Psoas muscle (tissue), 8 donors: Measurements from ENCODE around the gene SCRT2. TPM values are rescaled to one million over a fixed set of nuclear protein-coding genes. Genes with fewer than 3 reads are reported as not detected.

Source experiments
- ATAC-seq, 4 donors: fragments of 200-7000 bp; cut with Tn5 transposase; one replicate each; pipeline ENCODE4 v1.9.1; 2020; ENCODE audit warnings: moderate library complexity in 3 of 4, mild to moderate bottlenecking in 2 of 4
- DNase-seq, 2 donors: peaks; one replicate each; pipeline ENCODE4 v3.0.0-alpha.2; 2020
- H3K27ac ChIP-seq: fragments of 200-600 bp; one replicate; pipeline ENCODE4 v1.8.0; 2022
- H3K27me3 ChIP-seq, 3 donors: fragments of 200-600 bp in 1 of 3; one replicate each; pipeline versions ENCODE4 v1.6.1 to v1.8.0; 2013 to 2022; ENCODE audit warnings: low read length in 2 of 3, mild to moderate bottlenecking in 2 of 3, moderate library complexity in 1 of 3; ENCODE audit not compliant: insufficient read depth in 3 of 3
- H3K36me3 ChIP-seq, 2 donors: fragments of 200-600 bp in 1 of 2; one replicate each; pipeline versions ENCODE4 v1.6.1 to v1.8.0; 2013 to 2022; ENCODE audit warnings: low read depth in 1 of 2, mild to moderate bottlenecking in 1 of 2, moderate library complexity in 1 of 2; ENCODE audit not compliant: insufficient read depth in 1 of 2
- H3K4me1 ChIP-seq: fragments of 200-600 bp; one replicate; pipeline ENCODE4 v1.8.0; 2022
- H3K4me3 ChIP-seq: fragments of 200-600 bp; one replicate; pipeline ENCODE4 v1.8.0; 2022; ENCODE audit warnings: mild to moderate bottlenecking
- H3K9me3 ChIP-seq: fragments of 200-600 bp; one replicate; pipeline ENCODE4 v1.8.0; 2022
- WGBS, 3 donors: extraction: QIAGEN DNeasy Blood & Tissue Kit; methylation state at CpG; one replicate each; pipeline versions ENCODE4 v1.1.6 to v1.1.7; 2013; 5-methylcytosine and 5-hydroxymethylcytosine counted together
- intact Hi-C, 2 donors: fragments of 100-400 bp; cut with DNase I; formaldehyde crosslinking; loops; one replicate each; pipeline versions ENCODE4 v1.11.0 to v1.14.2; 2022
- polyA plus RNA-seq, 3 donors: library from polyadenylated mRNA; stranded (reverse); fragments of 200-250 nt; gene quantifications; one replicate each; pipeline ENCODE4 v1.2.3, GENCODE V29; 2013
- total RNA-seq, 4 donors: library from RNA; stranded (reverse); fragmentation: NEBNext Ultra II Directional in 2 of 4; extraction: Animal tissue kit (Norgen Biotek cat#: 25700) in 2 of 4; gene quantifications; one replicate each; pipeline versions ENCODE4 v1.2.1 to v1.2.4, GENCODE V29; 2021 to 2023
- TF ChIP-seq, protein P1 (sequence below): fragments of 200-600 bp; IDR thresholded peaks from one replicate; pipeline ENCODE4 v1.8.0; 2022; ENCODE audit warnings: antibody characterized with exemption
- donor health status: healthy with polysubstance abuse.
- donor health status: DM: no; HTN: no; CAD: no; lungs with moderate emphysema.
- donor health status: Bipolar disorder and iron deficiency.
- donor health status: healthy.
- donor health status: DM: yes; HTN: yes; CAD: no.
- donor health status: DM: no; HTN: no; CAD: no.
- donor health status: DM: no; HTN: no; CAD: no.
- donor health status: DM: yes; HTN: yes; CAD: no.

Gene SCRT2
- total and polyA plus RNA-seq, 7 donors, result not detected

DNA sequence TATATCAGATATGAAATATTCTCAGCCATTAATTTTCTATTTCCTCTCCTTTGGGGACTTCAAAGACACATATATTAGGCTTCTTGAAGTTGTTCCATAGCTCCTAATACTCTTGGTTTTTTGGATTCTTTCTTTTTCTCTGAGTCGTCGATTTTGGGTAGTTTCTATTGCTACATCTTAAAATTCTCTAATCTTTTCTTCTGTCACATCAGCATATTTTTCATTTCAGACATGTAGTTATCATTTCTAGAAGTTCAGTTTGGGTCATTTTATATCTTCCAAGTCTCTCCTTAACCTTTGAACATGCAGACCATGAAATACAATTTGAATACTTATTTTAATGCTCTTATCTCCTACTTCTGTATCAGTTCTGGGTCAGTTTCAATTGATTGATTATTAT lies 38.9 kb upstream of the SCRT2 start:
- no peak for ATAC-seq
- Histone ChIP-seq H3K9me3 (peaks cover 8% of the 10 kb centered on the region), H3K4me1 (no peaks in the 10 kb centered on the region), H3K27me3 (peaks cover 0 to 29% (median 7%) of the 10 kb centered on the region in 3 donors), H3K27ac (no peak overlapping the region), H3K36me3 (no peaks in the 10 kb centered on the region), H3K4me3 (no peak overlapping the region)
- intact Hi-C loops, result no loop called here
- WGBS, 3 donors, result 84 to 85% (median 84%) methylated on average over 2 of the region's 2 CpGs
- TF ChIP-seq, protein P1, sequence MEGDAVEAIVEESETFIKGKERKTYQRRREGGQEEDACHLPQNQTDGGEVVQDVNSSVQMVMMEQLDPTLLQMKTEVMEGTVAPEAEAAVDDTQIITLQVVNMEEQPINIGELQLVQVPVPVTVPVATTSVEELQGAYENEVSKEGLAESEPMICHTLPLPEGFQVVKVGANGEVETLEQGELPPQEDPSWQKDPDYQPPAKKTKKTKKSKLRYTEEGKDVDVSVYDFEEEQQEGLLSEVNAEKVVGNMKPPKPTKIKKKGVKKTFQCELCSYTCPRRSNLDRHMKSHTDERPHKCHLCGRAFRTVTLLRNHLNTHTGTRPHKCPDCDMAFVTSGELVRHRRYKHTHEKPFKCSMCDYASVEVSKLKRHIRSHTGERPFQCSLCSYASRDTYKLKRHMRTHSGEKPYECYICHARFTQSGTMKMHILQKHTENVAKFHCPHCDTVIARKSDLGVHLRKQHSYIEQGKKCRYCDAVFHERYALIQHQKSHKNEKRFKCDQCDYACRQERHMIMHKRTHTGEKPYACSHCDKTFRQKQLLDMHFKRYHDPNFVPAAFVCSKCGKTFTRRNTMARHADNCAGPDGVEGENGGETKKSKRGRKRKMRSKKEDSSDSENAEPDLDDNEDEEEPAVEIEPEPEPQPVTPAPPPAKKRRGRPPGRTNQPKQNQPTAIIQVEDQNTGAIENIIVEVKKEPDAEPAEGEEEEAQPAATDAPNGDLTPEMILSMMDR, result no peak
- no peak for DNase-seq

DNA sequence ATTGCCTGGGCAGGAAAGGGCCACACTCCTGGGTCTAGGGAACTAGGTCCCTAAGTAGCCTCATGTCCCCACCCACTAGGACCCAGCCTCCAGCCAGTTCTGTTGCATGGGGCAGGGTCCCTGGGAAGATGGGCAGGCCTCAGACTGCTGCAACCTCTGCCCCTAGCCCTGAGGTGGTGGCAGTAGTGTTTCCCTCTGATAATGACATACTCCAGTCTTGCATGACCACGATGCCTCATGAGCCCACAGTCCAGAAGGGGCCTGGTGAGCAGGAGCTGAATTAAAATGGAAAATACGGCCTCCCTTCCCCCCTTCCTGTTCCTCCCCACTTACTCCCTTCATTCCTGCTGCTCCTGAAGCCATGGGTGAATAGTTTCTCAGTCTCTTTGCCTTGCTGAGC lies 36.0 kb upstream of the SCRT2 start:
- DNase-seq (no peak), ATAC-seq (no peak)
- H3K36me3 ChIP-seq, result no peaks in the 10 kb centered on the region
- H3K27me3 ChIP-seq, result peaks cover 0 to 34% (median 9%) of the 10 kb centered on the region in 3 donors
- intact Hi-C loops, result no loop called here
- H3K9me3 ChIP-seq, result peaks cover 8% of the 10 kb centered on the region
- 61 to 72% (median 66%) methylated on average over 2 of the region's 2 CpGs for WGBS, 3 donors
- H3K27ac ChIP-seq, result no peak overlapping the region
- H3K4me3 ChIP-seq, result no peak overlapping the region
- TF ChIP-seq, protein P1, result no peak
- H3K4me1 ChIP-seq, result no peaks in the 10 kb centered on the region

DNA sequence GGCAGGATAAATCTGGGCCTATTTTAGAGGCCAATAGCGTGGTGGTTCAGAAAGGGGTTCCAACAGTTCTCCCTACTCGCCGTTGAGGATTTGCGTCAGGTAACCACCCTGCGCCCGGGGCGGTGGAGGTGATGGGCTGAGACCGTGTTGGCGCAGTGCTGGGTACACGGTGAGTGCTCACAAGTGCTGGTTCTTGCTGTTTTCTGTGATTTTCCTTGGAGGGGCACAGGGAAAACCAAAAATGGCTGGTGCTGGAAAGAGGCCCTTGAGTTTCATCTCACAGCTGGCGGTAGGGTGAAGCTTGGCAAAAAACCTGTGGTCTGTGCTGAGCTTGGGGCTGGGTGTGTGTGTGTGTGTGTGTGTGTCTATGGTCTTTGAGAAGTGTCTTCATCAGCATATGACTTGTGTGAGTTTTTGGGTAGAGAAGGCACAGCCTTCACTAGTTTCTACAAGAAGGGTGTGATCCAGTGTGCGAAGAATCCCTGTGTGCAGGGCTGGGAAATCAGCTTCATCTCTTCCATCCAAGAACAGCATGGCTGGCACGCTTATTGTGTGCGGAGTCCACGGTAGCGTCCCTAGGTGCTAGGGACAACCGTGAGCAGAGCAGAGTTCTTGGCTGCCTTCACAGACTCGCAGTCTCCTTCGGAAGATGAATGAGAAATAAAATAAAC lies 35.3 kb upstream of the SCRT2 start:
- no peak for ATAC-seq
- DNase-seq, result no peak

DNA sequence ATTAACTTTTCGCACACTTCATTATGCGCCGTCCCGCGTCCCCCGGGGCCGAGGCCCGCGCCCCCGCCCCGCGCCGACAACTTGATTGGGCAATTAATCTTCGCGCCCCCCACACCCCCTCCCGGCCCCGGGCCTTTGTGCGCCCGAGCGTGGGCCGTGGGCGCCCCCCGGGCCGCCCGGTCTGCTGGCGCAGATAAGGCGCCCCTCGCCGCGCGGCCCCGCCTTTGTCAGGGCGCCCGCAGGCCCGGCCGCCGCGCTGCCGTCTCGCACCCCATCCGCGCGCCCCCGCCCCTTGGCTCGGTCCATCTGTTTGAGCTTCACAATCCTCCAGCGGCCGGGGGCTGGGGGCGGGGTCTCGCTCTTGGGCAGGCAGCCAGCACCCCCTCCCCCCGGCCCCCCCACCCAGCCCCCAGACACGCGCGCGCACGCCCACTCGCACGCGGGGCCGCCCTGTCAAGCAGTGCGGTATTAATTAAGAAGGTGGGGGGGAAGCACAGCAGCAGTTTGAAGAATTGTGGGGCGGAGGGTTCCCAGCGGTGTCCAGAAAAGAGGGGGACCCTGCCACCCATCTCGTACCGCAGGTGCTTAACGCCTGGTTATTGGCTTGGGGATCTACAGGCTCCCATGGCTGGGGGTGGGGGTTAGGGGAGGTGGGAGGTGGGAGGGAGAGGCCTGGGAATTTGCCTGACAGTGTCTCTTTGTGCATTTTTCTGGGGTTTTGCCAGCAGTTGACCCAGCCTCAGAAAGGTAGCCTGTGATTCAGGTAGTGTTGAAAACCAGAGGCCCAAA lies 34.6 kb upstream of the SCRT2 start:
- no peak for ATAC-seq

More for the DNA sequence above, 35.3 kb upstream of the SCRT2 start:
- WGBS, 3 donors, result 71 to 84% (median 77%) methylated on average over 19 of the region's 19 CpGs
- H3K4me1 ChIP-seq, result no peaks in the 10 kb centered on the region
- no peak overlapping the region for H3K4me3 ChIP-seq
- intact Hi-C loops, result no loop called here
- peaks cover 0 to 34% (median 9%) of the 10 kb centered on the region in 3 donors for H3K27me3 ChIP-seq
- no peaks in the 10 kb centered on the region for H3K36me3 ChIP-seq
- peaks cover 8% of the 10 kb centered on the region for H3K9me3 ChIP-seq
- TF ChIP-seq, protein P1, result no peak
- H3K27ac ChIP-seq, result no peak overlapping the region

More for the DNA sequence above, 34.6 kb upstream of the SCRT2 start:
- intact Hi-C loops, result no loop called here
- 5 to 9% (median 6%) methylated on average over 36 to 65 of the region's 65 CpGs for WGBS, 3 donors
- H3K27me3 ChIP-seq, result peaks cover 0 to 34% (median 9%) of the 10 kb centered on the region in 3 donors
- peak overlapping the region; percentile 39 for H3K4me3 ChIP-seq
- peaks cover 8% of the 10 kb centered on the region for H3K9me3 ChIP-seq
- TF ChIP-seq, protein P1, result no peak
- H3K36me3 ChIP-seq, result no peaks in the 10 kb centered on the region
- no peaks in the 10 kb centered on the region for H3K4me1 ChIP-seq
- no peak for DNase-seq
- no peak overlapping the region for H3K27ac ChIP-seq
